ENCODE data around the gene BAK1.

BAK1 gene

GRCh38 chr6:33592595-33593413 lies 12.7 kb upstream of the BAK1 start:
- Histone ChIP-seq H3K4me3 (ENCODE audit: extremely low read depth, insufficient read depth, low read length, poor library complexity, severe bottlenecking) (no peak overlapping the region), H3K4me1 (ENCODE audit: control insufficient read depth, insufficient read depth, low read length, poor library complexity, severe bottlenecking) (peaks cover 12% of the 10 kb centered on the region), H3K27ac (ENCODE audit: low read depth, low read length, severe bottlenecking) (no peak overlapping the region), H3K36me3 (ENCODE audit: control insufficient read depth, insufficient read depth, low read length) (no peaks in the 10 kb centered on the region), H3K9me3 (ENCODE audit: control insufficient read depth, low read length) (no peaks in the 10 kb centered on the region)
- 43 to 65% methylated on average over 38 to 56 of the region's 57 CpGs for WGBS, 2 experiments (ENCODE audit: insufficient coverage in 2 of 2)

DNA sequence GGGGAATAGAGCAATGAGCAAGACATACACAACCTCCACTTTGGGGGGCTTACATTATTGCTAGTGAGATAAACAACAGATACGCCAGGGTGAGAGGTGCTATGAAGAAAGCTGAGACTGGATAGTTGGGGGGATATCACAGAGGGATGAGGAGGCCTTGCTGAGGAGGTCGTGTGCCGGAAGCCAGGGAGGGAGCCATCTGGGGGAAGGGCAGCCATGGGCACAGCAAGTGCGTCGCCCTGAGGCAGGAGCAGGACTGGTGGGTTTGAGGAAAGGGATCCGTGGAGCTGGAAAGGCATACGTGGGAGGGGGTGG lies 12.2 kb upstream of the BAK1 start:
- H3K27ac ChIP-seq (ENCODE audit: low read depth, low read length, severe bottlenecking) = no peak overlapping the region
- peaks cover 12% of the 10 kb centered on the region for H3K4me1 ChIP-seq (ENCODE audit: control insufficient read depth, insufficient read depth, low read length, poor library complexity, severe bottlenecking)
- H3K36me3 ChIP-seq (ENCODE audit: control insufficient read depth, insufficient read depth, low read length) = no peaks in the 10 kb centered on the region
- H3K4me3 ChIP-seq (ENCODE audit: extremely low read depth, insufficient read depth, low read length, poor library complexity, severe bottlenecking) = no peak overlapping the region
- 81 to 85% methylated on average over 5 to 6 of the region's 7 CpGs for WGBS, 2 experiments (ENCODE audit: insufficient coverage in 2 of 2)
- no peaks in the 10 kb centered on the region for H3K9me3 ChIP-seq (ENCODE audit: control insufficient read depth, low read length)

DNA sequence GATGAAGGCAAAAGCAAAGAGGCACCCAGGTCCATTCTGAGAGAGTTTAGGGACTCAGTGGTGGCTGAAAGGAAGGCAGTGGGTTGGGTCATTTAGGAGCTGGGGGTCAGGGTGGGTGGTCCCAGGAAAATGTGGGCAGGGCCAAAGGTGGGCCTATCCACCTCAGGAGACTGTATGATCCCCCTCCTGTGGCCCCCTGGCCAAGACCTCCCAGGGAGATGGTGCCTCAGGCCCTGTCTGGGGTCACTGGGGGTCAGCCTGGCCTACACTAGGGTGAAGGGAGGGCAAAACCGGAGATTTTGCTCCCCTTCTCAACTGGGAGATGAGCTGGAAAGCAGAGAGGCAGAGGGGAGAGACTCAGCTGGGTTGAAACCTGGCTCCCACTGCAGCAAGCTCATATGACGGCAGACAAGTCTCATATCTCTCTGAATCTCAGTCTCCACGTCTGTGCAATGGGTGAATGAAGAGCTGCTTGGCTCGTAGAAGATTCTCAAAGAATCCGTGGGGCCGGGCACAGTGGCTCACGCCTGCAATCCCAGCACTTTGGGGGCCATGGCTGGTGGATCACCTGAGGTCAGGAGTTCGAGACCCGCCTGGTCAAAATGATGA lies 11.5 kb upstream of the BAK1 start:
- Histone ChIP-seq H3K9me3 (ENCODE audit: control insufficient read depth, low read length) (no peaks in the 10 kb centered on the region), H3K36me3 (ENCODE audit: control insufficient read depth, insufficient read depth, low read length) (no peaks in the 10 kb centered on the region), H3K27ac (ENCODE audit: low read depth, low read length, severe bottlenecking) (no peak overlapping the region), H3K4me1 (ENCODE audit: control insufficient read depth, insufficient read depth, low read length, poor library complexity, severe bottlenecking) (peaks cover 12% of the 10 kb centered on the region), H3K4me3 (ENCODE audit: extremely low read depth, insufficient read depth, low read length, poor library complexity, severe bottlenecking) (no peak overlapping the region)
- WGBS, 2 experiments (ENCODE audit: insufficient coverage in 2 of 2) = 88 to 95% methylated on average over 6 to 7 of the region's 9 CpGs

GRCh38 chr6:33590531-33591198 lies 10.6 kb upstream of the BAK1 start:
- H3K27ac ChIP-seq (ENCODE audit: low read depth, low read length, severe bottlenecking) = peak overlapping the region; percentile 41
- no peaks in the 10 kb centered on the region for H3K36me3 ChIP-seq (ENCODE audit: control insufficient read depth, insufficient read depth, low read length)
- H3K4me1 ChIP-seq (ENCODE audit: control insufficient read depth, insufficient read depth, low read length, poor library complexity, severe bottlenecking) = peaks cover 12% of the 10 kb centered on the region
- no peaks in the 10 kb centered on the region for H3K9me3 ChIP-seq (ENCODE audit: control insufficient read depth, low read length)
- H3K4me3 ChIP-seq (ENCODE audit: extremely low read depth, insufficient read depth, low read length, poor library complexity, severe bottlenecking) = no peak overlapping the region
- WGBS, 2 experiments (ENCODE audit: insufficient coverage in 2 of 2) = 65 to 67% methylated on average over 9 to 13 of the region's 15 CpGs

GRCh38 chr6:33589731-33590530 lies 9.9 kb upstream of the BAK1 start:
- H3K4me1 ChIP-seq (ENCODE audit: control insufficient read depth, insufficient read depth, low read length, poor library complexity, severe bottlenecking) = peaks cover 12% of the 10 kb centered on the region
- H3K36me3 ChIP-seq (ENCODE audit: control insufficient read depth, insufficient read depth, low read length) = no peaks in the 10 kb centered on the region
- H3K9me3 ChIP-seq (ENCODE audit: control insufficient read depth, low read length) = no peaks in the 10 kb centered on the region
- peak overlapping the region; percentile 41 for H3K27ac ChIP-seq (ENCODE audit: low read depth, low read length, severe bottlenecking)
- H3K4me3 ChIP-seq (ENCODE audit: extremely low read depth, insufficient read depth, low read length, poor library complexity, severe bottlenecking) = no peak overlapping the region
- WGBS, 2 experiments (ENCODE audit: insufficient coverage in 2 of 2) = 52 to 55% methylated on average over 7 to 9 of the region's 9 CpGs

- H3K4me1 ChIP-seq (ENCODE audit: control insufficient read depth, insufficient read depth, low read length, poor library complexity, severe bottlenecking) = peaks cover 12% of the 10 kb centered on the region
- H3K36me3 ChIP-seq (ENCODE audit: control insufficient read depth, insufficient read depth, low read length) = no peaks in the 10 kb centered on the region
- H3K27ac ChIP-seq (ENCODE audit: low read depth, low read length, severe bottlenecking) = no peak overlapping the region
- no peaks in the 10 kb centered on the region for H3K9me3 ChIP-seq (ENCODE audit: control insufficient read depth, low read length)
- WGBS, 2 experiments (ENCODE audit: insufficient coverage in 2 of 2) = 30 to 46% methylated on average over 2 to 3 of the region's 4 CpGs
- H3K4me3 ChIP-seq (ENCODE audit: extremely low read depth, insufficient read depth, low read length, poor library complexity, severe bottlenecking) = no peak overlapping the region
Measured at GRCh38 chr6:33589392-33589730, 9.3 kb upstream of the BAK1 start.

DNA sequence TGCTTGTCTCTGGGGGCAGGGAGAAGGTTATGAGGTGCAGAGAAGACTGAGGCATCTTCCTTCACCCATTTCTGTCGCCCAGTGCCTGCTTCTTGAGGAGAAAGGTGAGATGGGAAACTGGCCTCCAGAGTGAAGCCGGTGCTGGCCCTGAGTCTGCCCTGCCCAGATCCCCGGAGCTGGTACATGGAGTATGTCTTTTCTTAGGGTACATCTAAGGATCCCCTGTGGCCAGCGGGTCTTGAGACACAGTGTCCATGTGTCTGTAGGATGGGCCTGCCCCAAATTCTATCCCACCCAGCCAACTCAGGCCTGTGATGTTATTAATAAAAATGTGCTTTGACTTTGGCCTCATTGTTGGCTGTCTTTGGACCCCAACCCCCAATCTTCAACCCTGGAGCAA lies 8.8 kb upstream of the BAK1 start:
- Histone ChIP-seq H3K4me1 (ENCODE audit: control insufficient read depth, insufficient read depth, low read length, poor library complexity, severe bottlenecking) (peaks cover 12% of the 10 kb centered on the region), H3K9me3 (ENCODE audit: control insufficient read depth, low read length) (no peaks in the 10 kb centered on the region), H3K36me3 (ENCODE audit: control insufficient read depth, insufficient read depth, low read length) (no peaks in the 10 kb centered on the region), H3K4me3 (ENCODE audit: extremely low read depth, insufficient read depth, low read length, poor library complexity, severe bottlenecking) (no peak overlapping the region), H3K27ac (ENCODE audit: low read depth, low read length, severe bottlenecking) (no peak overlapping the region)
- WGBS, 2 experiments (ENCODE audit: insufficient coverage in 2 of 2) = 88 to 89% methylated on average over 3 of the region's 4 CpGs

DNA sequence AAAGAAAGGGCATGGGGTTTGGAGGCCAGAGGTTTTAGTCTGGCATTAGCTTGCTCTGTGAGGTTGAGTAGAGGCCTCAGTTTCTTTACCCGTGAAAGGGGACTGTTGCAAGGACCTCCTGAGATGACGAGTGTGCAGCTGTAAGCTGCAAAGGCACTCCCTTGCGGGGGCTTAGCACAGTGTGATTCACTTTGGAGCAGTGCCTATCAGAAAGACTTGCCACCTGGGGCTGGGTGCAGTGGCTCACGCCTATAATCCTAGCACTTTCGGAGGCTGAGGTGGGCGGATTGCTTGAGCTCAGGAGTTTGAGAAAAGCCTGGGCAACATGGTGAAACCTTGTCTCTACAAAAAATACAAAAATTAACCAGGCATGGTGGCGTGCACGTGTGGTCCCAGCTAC lies 7.5 kb upstream of the BAK1 start:
- Histone ChIP-seq H3K4me1 (ENCODE audit: control insufficient read depth, insufficient read depth, low read length, poor library complexity, severe bottlenecking) (peaks cover 12% of the 10 kb centered on the region), H3K4me3 (ENCODE audit: extremely low read depth, insufficient read depth, low read length, poor library complexity, severe bottlenecking) (no peak overlapping the region), H3K36me3 (ENCODE audit: control insufficient read depth, insufficient read depth, low read length) (no peaks in the 10 kb centered on the region), H3K9me3 (ENCODE audit: control insufficient read depth, low read length) (no peaks in the 10 kb centered on the region), H3K27ac (ENCODE audit: low read depth, low read length, severe bottlenecking) (no peak overlapping the region)
- WGBS, 2 experiments (ENCODE audit: insufficient coverage in 2 of 2) = 85 to 92% methylated on average over 7 to 8 of the region's 8 CpGs

- no peak overlapping the region for H3K4me3 ChIP-seq (ENCODE audit: extremely low read depth, insufficient read depth, low read length, poor library complexity, severe bottlenecking)
- no peaks in the 10 kb centered on the region for H3K36me3 ChIP-seq (ENCODE audit: control insufficient read depth, insufficient read depth, low read length)
- H3K27ac ChIP-seq (ENCODE audit: low read depth, low read length, severe bottlenecking) = no peak overlapping the region
- H3K4me1 ChIP-seq (ENCODE audit: control insufficient read depth, insufficient read depth, low read length, poor library complexity, severe bottlenecking) = peaks cover 12% of the 10 kb centered on the region
- 88 to 92% methylated on average over 9 of the region's 9 CpGs for WGBS, 2 experiments (ENCODE audit: insufficient coverage in 2 of 2)
- no peaks in the 10 kb centered on the region for H3K9me3 ChIP-seq (ENCODE audit: control insufficient read depth, low read length)
Measured at GRCh38 chr6:33586108-33586640, 6.1 kb upstream of the BAK1 start.

- WGBS, 2 experiments (ENCODE audit: insufficient coverage in 2 of 2) = 28 to 37% methylated on average over 5 to 8 of the region's 14 CpGs
- peaks cover 7% of the 10 kb centered on the region for H3K4me1 ChIP-seq (ENCODE audit: control insufficient read depth, insufficient read depth, low read length, poor library complexity, severe bottlenecking)
- no peak overlapping the region for H3K4me3 ChIP-seq (ENCODE audit: extremely low read depth, insufficient read depth, low read length, poor library complexity, severe bottlenecking)
- H3K36me3 ChIP-seq (ENCODE audit: control insufficient read depth, insufficient read depth, low read length) = no peaks in the 10 kb centered on the region
- H3K27ac ChIP-seq (ENCODE audit: low read depth, low read length, severe bottlenecking) = no peak overlapping the region
- no peaks in the 10 kb centered on the region for H3K9me3 ChIP-seq (ENCODE audit: control insufficient read depth, low read length)
Measured at GRCh38 chr6:33585403-33586107, 5.5 kb upstream of the BAK1 start.

Data from mesodermal cell (in vitro differentiated cells).